T-cell (primary cell): ENCODE measurements around the gene OSCP1. TPM values are rescaled to one million over a fixed set of nuclear protein-coding genes. Genes with fewer than 3 reads are reported as not detected.

Source experiments
- ATAC-seq, 4 experiments: fragments of 200-7000 bp in 3 of 4; fragments of 150-1000 bp in 1 of 4; cut with Tn5 transposase; replicated peaks in 1 of 4; 1 replicate in 3 of 4; 2 replicates in 1 of 4; pipeline ENCODE4 v1.10.0; 2021; ENCODE audit warnings: moderate library complexity in 3 of 4, mild to moderate bottlenecking in 2 of 4, moderate number of reproducible peaks in 1 of 4
- CTCF ChIA-PET, 2 donors: fragments of 300-600 bp; sonication (Branson Sonifier 250); formaldehyde crosslinking; loops; one replicate each; lab custom pipeline; 2022; ENCODE audit warnings: antibody characterized with exemption in 2 of 2; lab: Charles Lee
- POLR2A ChIA-PET, 2 donors: fragments of 300-600 bp; sonication (Branson Sonifier 250); formaldehyde crosslinking; loops; one replicate each; lab custom pipeline; 2022; ENCODE audit warnings: antibody characterized with exemption in 2 of 2; lab: Charles Lee
- DNase-seq, 35 experiments: peaks; one replicate each; pipeline versions ENCODE4 v3.0.0 to v3.0.0-alpha.2; 2013 to 2023
- H3K27ac ChIP-seq: one replicate; pipeline ENCODE4 v1.5.1; 2013; ENCODE audit warnings: low read length
- H3K27me3 ChIP-seq, 2 experiments: replicated peaks in 1 of 2; 1 replicate in 1 of 2; 2 replicates in 1 of 2; pipeline versions ENCODE4 v1.6.1 to v1.7.0; 2013; ENCODE audit warnings: low read length in 1 of 2, mixed read lengths in 1 of 2; ENCODE audit not compliant: control insufficient read depth in 2 of 2, insufficient read depth in 2 of 2; ENCODE audit errors: extremely low read depth in 1 of 2
- H3K36me3 ChIP-seq, 2 donors: 1 replicate in 1 of 2; 2 replicates in 1 of 2; pipeline versions ENCODE4 v1.6.1 to v1.7.0; 2013; ENCODE audit warnings: low read length in 1 of 2; ENCODE audit not compliant: control insufficient read depth in 2 of 2, insufficient read depth in 1 of 2; ENCODE audit errors: extremely low read depth in 1 of 2
- H3K4me1 ChIP-seq, 2 experiments: 1 replicate in 1 of 2; 2 replicates in 1 of 2; pipeline versions ENCODE4 v1.6.1 to v1.7.0; 2013; ENCODE audit warnings: low read length in 2 of 2, mixed read lengths in 1 of 2; ENCODE audit not compliant: insufficient read depth in 2 of 2, control insufficient read depth in 1 of 2; ENCODE audit errors: extremely low read depth in 1 of 2
- H3K4me3 ChIP-seq, 2 donors: 1 replicate in 1 of 2; 2 replicates in 1 of 2; pipeline versions ENCODE4 v1.5.1 to v1.7.0; 2013; ENCODE audit warnings: mild to moderate bottlenecking in 2 of 2, low read length in 1 of 2, moderate library complexity in 1 of 2; ENCODE audit not compliant: control insufficient read depth in 1 of 2; ENCODE audit errors: extremely low read depth in 1 of 2
- H3K9me3 ChIP-seq: 2 replicates; pipeline ENCODE4 v1.7.0; 2013
- H3K27ac Mint-ChIP-seq, 2 donors: one replicate each; pipeline ENCODE4 v1.8.0; 2020 to 2021; ENCODE audit warnings: mild to moderate bottlenecking in 2 of 2, mixed read lengths in 2 of 2
- H3K27me3 Mint-ChIP-seq, 2 donors: one replicate each; pipeline ENCODE4 v1.8.0; 2021 to 2022; ENCODE audit warnings: mixed read lengths in 2 of 2
- H3K36me3 Mint-ChIP-seq: one replicate; pipeline ENCODE4 v1.8.0; 2021; ENCODE audit warnings: mixed read lengths
- H3K4me1 Mint-ChIP-seq, 3 donors: one replicate each; pipeline ENCODE4 v1.8.0; 2020 to 2022; ENCODE audit warnings: mixed read lengths in 3 of 3, mild to moderate bottlenecking in 1 of 3
- H3K4me3 Mint-ChIP-seq, 3 donors: one replicate each; pipeline ENCODE4 v1.8.0; 2020 to 2022; ENCODE audit warnings: mild to moderate bottlenecking in 3 of 3, mixed read lengths in 3 of 3, moderate library complexity in 3 of 3
- H3K9me3 Mint-ChIP-seq, 3 donors: one replicate each; pipeline ENCODE4 v1.8.0; 2020 to 2022; ENCODE audit warnings: mixed read lengths in 3 of 3
- WGBS: methylation state at CpG from one replicate; pipeline ENCODE4 v1.1.5; 2013; ENCODE audit warnings: missing lambda C conversion rate; ENCODE audit not compliant: insufficient coverage; 5-methylcytosine and 5-hydroxymethylcytosine counted together
- total RNA-seq, 35 experiments: library from RNA in 6 of 35; stranded (reverse) in 6 of 35; fragments of 120-200 nt in 1 of 35; gene quantifications; one replicate each; pipeline versions ENCODE4 v1.2.1 to v1.2.4 and lab custom pipeline; 2013 to 2026

The OSCP1 gene
- total RNA-seq, 5 donors from 2014 or later (not counting 1 experiment from before 2014, with no cell fraction given), result 0.32 to 1.3 (median 0.68) TPM

DNA sequence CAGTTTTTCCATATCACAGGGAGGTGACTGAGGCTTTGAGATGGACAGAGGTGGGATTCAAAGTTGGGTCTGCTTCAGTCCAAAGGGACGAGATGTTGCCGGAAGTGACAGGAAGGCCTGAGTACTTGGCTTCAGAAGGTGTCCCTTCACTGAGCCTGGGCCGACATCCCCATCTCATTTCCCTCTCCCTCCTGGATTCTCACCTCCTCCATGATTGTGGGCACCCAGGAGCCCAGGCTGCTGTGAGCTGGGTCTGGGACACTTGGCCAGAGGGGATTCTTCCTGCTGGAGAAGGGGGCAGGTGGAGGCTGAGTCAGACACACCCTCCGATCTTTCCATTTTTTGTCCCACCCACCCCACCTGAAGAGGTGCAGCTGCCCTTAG is 16.8 kb upstream of the OSCP1 start:
- H3K27me3 Mint-ChIP-seq, result no peaks in the 10 kb centered on the region
- no peak for DNase-seq
- no peaks in the 10 kb centered on the region for H3K36me3 Mint-ChIP-seq
- ATAC-seq, result no peak
- H3K4me1 Mint-ChIP-seq, result peaks cover 22 to 27% (median 25%) of the 10 kb centered on the region in 3 donors
- H3K9me3 Mint-ChIP-seq, result no peaks in the 10 kb centered on the region
- Histone ChIP-seq H3K36me3 (no peaks in the 10 kb centered on the region), H3K9me3 (no peaks in the 10 kb centered on the region), H3K27ac (no peak overlapping the region), H3K4me3 (no peak overlapping the region), H3K27me3 (no peaks in the 10 kb centered on the region), H3K4me1 (peaks cover 12 to 23% of the 10 kb centered on the region in 2 experiments)
- 100% methylated on average over 2 of the region's 4 CpGs for WGBS
- no peak overlapping the region for H3K27ac Mint-ChIP-seq
- CTCF ChIA-PET, result no interaction called here
- POLR2A ChIA-PET, result no interaction called here
- no peak overlapping the region for H3K4me3 Mint-ChIP-seq

DNA sequence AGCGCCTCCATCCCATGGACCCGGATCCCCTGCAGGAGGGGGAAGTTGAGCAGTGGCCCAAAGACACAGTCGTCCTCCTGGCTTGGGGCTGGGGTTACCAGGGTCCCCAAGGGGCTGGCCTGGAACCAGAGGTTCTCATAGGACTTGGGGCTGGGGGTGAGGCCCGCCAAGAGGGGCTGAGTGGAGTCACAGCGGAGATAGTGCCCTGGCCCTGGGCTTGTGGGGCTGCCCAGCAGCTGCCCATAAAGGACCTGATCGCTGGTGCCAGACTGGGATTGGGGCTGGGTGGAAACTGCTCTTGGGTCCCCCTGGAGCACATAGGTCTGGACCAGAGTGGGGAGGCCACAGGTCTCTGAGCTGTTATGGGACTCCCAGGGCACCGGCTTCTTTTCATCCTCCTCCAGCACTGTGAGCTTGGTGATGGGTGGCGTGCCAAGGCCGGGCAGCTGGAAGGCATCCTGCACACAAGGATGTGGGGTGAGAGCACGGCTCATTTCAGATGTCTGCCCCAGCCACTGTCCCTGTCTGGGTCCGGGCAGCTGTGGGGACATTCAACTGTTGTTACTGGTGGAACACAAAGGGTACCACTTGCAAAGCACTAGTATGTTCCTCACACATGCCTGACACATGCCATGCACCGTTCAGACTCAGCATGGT is 16.2 kb upstream of the OSCP1 start:
- no peak for ATAC-seq
- Histone ChIP-seq H3K4me1 (peaks cover 12 to 23% of the 10 kb centered on the region in 2 experiments), H3K27me3 (no peaks in the 10 kb centered on the region), H3K9me3 (no peaks in the 10 kb centered on the region), H3K36me3 (peaks cover 0 to 4% of the 10 kb centered on the region in 2 donors), H3K27ac (no peak overlapping the region), H3K4me3 (no peak overlapping the region)
- ChIA-PET POLR2A (no interaction called here), CTCF (no interaction called here)
- Mint-ChIP-seq H3K27me3 (no peaks in the 10 kb centered on the region), H3K36me3 (no peaks in the 10 kb centered on the region), H3K9me3 (no peaks in the 10 kb centered on the region), H3K4me3 (no peak overlapping the region), H3K27ac (no peak overlapping the region), H3K4me1 (peaks cover 22 to 27% (median 27%) of the 10 kb centered on the region in 3 donors)
- DNase-seq, result no peak
- 93% methylated on average over 8 of the region's 12 CpGs for WGBS

GRCh38 chr1:36465731-36466369 is 15.6 kb upstream of the OSCP1 start:
- ChIA-PET POLR2A (interaction anchor here in 1 of 2 donors (0.6 kb wide), 1 partner anchor 1009 kb away, joined by 3 read pairs; no protein-coding TSS in a partner anchor), CTCF (no interaction called here)
- Mint-ChIP-seq H3K4me3 (no peak overlapping the region), H3K9me3 (no peaks in the 10 kb centered on the region), H3K27me3 (no peaks in the 10 kb centered on the region), H3K27ac (no peak overlapping the region), H3K4me1 (peaks cover 26 to 30% (median 30%) of the 10 kb centered on the region in 3 donors), H3K36me3 (peaks cover 3% of the 10 kb centered on the region)
- no peaks in the 10 kb centered on the region for H3K9me3 ChIP-seq
- DNase-seq (no peak), ATAC-seq (no peak)
- peaks cover 0 to 10% of the 10 kb centered on the region in 2 donors for H3K36me3 ChIP-seq
- H3K27ac ChIP-seq, result no peak overlapping the region
- no peak overlapping the region for H3K4me3 ChIP-seq
- 82% methylated on average over 3 of the region's 4 CpGs for WGBS
- H3K27me3 ChIP-seq, result no peaks in the 10 kb centered on the region
- peaks cover 12 to 23% of the 10 kb centered on the region in 2 experiments for H3K4me1 ChIP-seq

DNA sequence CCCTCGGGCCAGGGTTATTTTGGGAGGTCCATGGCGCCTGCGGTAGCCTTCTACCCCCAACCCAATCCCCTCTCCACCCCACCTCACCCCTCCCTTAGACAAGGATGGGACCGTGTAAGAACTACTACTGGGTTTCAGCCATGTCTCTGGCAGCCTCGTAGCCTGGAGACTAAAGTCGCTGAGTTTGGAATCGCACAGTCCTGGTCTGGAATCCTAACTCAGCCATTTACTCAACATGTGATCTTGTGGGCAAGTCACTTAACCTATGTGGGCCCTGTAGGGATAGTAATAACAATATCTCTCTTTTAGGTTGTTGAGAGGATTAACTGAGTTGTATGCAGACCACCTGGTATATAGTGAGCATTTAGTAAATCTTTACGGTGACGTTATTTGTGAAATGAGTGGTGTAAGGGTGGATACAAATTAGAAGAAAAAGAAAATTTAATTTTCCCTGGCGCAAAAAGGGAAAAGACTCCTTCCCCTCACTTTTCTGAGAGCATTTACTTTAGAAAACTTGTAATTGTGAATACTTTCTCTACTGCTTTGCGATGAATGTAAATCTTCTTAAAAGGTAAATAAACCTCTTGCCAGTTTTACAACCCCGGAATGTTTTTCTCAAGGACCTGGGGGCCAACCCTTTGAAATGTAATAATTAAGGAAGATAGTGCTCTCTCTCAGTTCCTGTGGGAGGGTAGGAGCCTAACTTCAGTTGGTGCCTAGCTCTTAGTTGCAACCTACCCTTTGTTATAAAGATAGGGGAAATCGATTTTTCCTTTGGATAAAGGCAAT is 14.5 kb upstream of the OSCP1 start:
- peaks cover 0 to 18% of the 10 kb centered on the region in 2 donors for H3K36me3 ChIP-seq
- H3K9me3 ChIP-seq, result no peaks in the 10 kb centered on the region
- 0% methylated on average over 4 of the region's 13 CpGs for WGBS
- peaks cover 12 to 23% of the 10 kb centered on the region in 2 experiments for H3K4me1 ChIP-seq
- no peaks in the 10 kb centered on the region for H3K27me3 Mint-ChIP-seq
- CTCF ChIA-PET, result interaction anchor here in 1 of 2 donors (0.9 kb wide), 1 partner anchor 14 kb away, joined by 3 read pairs; the partner anchor contains the start of gene OSCP1
- peak overlapping the region; percentile 97 to 100 for H3K4me3 ChIP-seq
- peaks cover 8% of the 10 kb centered on the region for H3K36me3 Mint-ChIP-seq
- H3K4me1 Mint-ChIP-seq, result peaks cover 28 to 31% (median 30%) of the 10 kb centered on the region in 3 donors
- ATAC-seq, result peak; percentile 51 to 64 (median 54)
- no peaks in the 10 kb centered on the region for H3K27me3 ChIP-seq
- no peaks in the 10 kb centered on the region for H3K9me3 Mint-ChIP-seq
- peak in 1 of 35 experiments; percentile 14 for DNase-seq
- H3K27ac ChIP-seq, result peak overlapping the region; percentile 83
- H3K27ac Mint-ChIP-seq, result peak overlapping the region; percentile 88 to 97
- POLR2A ChIA-PET, result interaction anchor here (0.5 to 1.0 kb wide), 3 partner anchors 14 to 1578 kb away, joined by 3 to 8 read pairs (median 4); partner anchors contain the start of gene OSCP1 (in 1 of the 2)
- peak overlapping the region; percentile 95 to 100 (median 99) for H3K4me3 Mint-ChIP-seq

GRCh38 chr1:36463803-36464604 is 13.8 kb upstream of the OSCP1 start, which contains the start of gene MRPS15:
MRPS15 (minus strand) TSS chr1:36464384; CDS start chr1:36464275, 109 bp downstream.
- CTCF ChIA-PET, result interaction anchor here in 1 of 2 donors (0.6 to 1.0 kb wide), 3 partner anchors 14 to 92 kb away, joined by 3 to 4 read pairs (median 3); partner anchors contain the start of gene OSCP1
- POLR2A ChIA-PET, result interaction anchor here (0.6 to 1.0 kb wide), 3 partner anchors 13 to 1578 kb away, joined by 3 to 8 read pairs (median 4); partner anchors contain the start of gene OSCP1 (in 2 of the 2)

More at GRCh38 chr1:36463803-36464604, 13.8 kb upstream of the OSCP1 start, which contains the start of gene MRPS15:
- peak; percentile 86 to 97 (median 94) for DNase-seq
- H3K27me3 ChIP-seq, result no peaks in the 10 kb centered on the region
- Mint-ChIP-seq H3K9me3 (no peaks in the 10 kb centered on the region), H3K27ac (peak within 1 kb of the TSS; percentile 88 to 97), H3K27me3 (no peaks in the 10 kb centered on the region), H3K36me3 (peaks cover 12% of the 10 kb centered on the region), H3K4me1 (peaks cover 33 to 36% (median 35%) of the 10 kb centered on the region in 3 donors), H3K4me3 (peak within 1 kb of the TSS; percentile 95 to 100 (median 99))
- no peaks in the 10 kb centered on the region for H3K9me3 ChIP-seq
- ATAC-seq, result peak; percentile 97 to 98 (median 98)
- peak within 1 kb of the TSS; percentile 83 for H3K27ac ChIP-seq
- WGBS, result under 1% methylated on average over 65 of the region's 65 CpGs
- H3K4me1 ChIP-seq, result peaks cover 12 to 23% of the 10 kb centered on the region in 2 experiments
- peak within 1 kb of the TSS; percentile 97 to 100 for H3K4me3 ChIP-seq
- H3K36me3 ChIP-seq, result peaks cover 0 to 25% of the 10 kb centered on the region in 2 donors
